ENCODE data around the gene KIF26B.

GRCh38 chr1:245207801-245208200 lies 53.0 kb downstream of the KIF26B start:
- TF ChIP-seq EZH2phosphoT487 (IDR thresholded peaks at IDR 0.05; ENCODE audit: insufficient read depth, low read depth) (no peak), EZH2 (IDR thresholded peaks at IDR 0.05; ENCODE audit: insufficient read depth, poor library complexity, severe bottlenecking) (no peak)

All from GM23248 (cell line).